Osteocyte (in vitro differentiated cells): ENCODE measurements around the gene TMEM248. TPM values are rescaled to one million over a fixed set of nuclear protein-coding genes. Genes with fewer than 3 reads are reported as not detected.

Experiments
- DNase-seq: peaks from one replicate; pipeline ENCODE4 v3.0.0; 2021; ENCODE audit warnings: mixed read lengths; ENCODE audit not compliant: unreplicated experiment; ENCODE audit errors: extremely low spot score
- H3K27ac Mint-ChIP-seq: one replicate; pipeline ENCODE4 v1.8.0; 2021; ENCODE audit warnings: mild to moderate bottlenecking, mixed read lengths; ENCODE audit not compliant: unreplicated experiment
- H3K27me3 Mint-ChIP-seq: one replicate; pipeline ENCODE4 v1.8.0; 2021; ENCODE audit warnings: mixed read lengths; ENCODE audit not compliant: unreplicated experiment
- H3K36me3 Mint-ChIP-seq: one replicate; pipeline ENCODE4 v1.8.0; 2021; ENCODE audit warnings: mixed read lengths; ENCODE audit not compliant: unreplicated experiment
- H3K4me1 Mint-ChIP-seq: one replicate; pipeline ENCODE4 v1.8.0; 2021; ENCODE audit warnings: mixed read lengths; ENCODE audit not compliant: unreplicated experiment
- H3K4me3 Mint-ChIP-seq: one replicate; pipeline ENCODE4 v1.8.0; 2021; ENCODE audit warnings: mild to moderate bottlenecking, moderate library complexity, mixed read lengths; ENCODE audit not compliant: unreplicated experiment
- H3K9me3 Mint-ChIP-seq: one replicate; pipeline ENCODE4 v1.8.0; 2021; ENCODE audit warnings: mixed read lengths; ENCODE audit not compliant: unreplicated experiment
- total RNA-seq: library from RNA; stranded (reverse); gene quantifications from 2 replicates; pipeline ENCODE4 v1.2.1, GENCODE V29; 2021
- TF ChIP-seq, protein P1 (sequence below): fragments of 200-600 bp; sonication (generic); IDR thresholded peaks from 2 replicates; pipeline ENCODE4 v1.5.0; 2021; ENCODE audit warnings: antibody characterized with exemption, mild to moderate bottlenecking, moderate library complexity

The TMEM248 gene
- total RNA-seq, 1 donor from 2014 or later: 104 TPM

GRCh38 chr7:66928388-66928787 is 7.4 kb downstream of the TMEM248 start:
- no peak overlapping the region for H3K27ac Mint-ChIP-seq

DNA sequence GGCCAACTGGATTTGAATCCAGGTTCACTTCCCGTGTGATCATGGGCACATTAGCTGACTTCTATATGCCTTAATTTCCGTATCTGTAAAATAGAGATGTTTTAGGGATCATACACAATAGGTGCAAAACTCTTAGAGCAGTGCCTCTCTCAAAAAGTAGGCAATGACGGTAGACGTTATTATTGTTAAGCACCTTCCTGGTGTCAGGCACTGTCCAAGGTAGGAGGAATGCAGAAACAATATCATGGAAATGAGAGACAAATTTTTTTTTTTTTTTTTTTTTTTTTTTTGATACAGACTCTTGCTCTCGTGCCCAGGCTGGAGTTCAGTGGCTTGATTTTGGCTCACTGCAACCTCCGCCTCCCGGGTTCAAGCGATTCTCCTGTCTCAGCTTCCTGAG is 8.1 kb downstream of the TMEM248 start:
- TF ChIP-seq, protein P1, sequence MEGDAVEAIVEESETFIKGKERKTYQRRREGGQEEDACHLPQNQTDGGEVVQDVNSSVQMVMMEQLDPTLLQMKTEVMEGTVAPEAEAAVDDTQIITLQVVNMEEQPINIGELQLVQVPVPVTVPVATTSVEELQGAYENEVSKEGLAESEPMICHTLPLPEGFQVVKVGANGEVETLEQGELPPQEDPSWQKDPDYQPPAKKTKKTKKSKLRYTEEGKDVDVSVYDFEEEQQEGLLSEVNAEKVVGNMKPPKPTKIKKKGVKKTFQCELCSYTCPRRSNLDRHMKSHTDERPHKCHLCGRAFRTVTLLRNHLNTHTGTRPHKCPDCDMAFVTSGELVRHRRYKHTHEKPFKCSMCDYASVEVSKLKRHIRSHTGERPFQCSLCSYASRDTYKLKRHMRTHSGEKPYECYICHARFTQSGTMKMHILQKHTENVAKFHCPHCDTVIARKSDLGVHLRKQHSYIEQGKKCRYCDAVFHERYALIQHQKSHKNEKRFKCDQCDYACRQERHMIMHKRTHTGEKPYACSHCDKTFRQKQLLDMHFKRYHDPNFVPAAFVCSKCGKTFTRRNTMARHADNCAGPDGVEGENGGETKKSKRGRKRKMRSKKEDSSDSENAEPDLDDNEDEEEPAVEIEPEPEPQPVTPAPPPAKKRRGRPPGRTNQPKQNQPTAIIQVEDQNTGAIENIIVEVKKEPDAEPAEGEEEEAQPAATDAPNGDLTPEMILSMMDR: no peak
- no peaks in the 10 kb centered on the region for H3K9me3 Mint-ChIP-seq
- no peak overlapping the region for H3K4me3 Mint-ChIP-seq
- DNase-seq: no peak
- no peaks in the 10 kb centered on the region for H3K27me3 Mint-ChIP-seq
- peaks cover 22% of the 10 kb centered on the region for H3K4me1 Mint-ChIP-seq
- H3K27ac Mint-ChIP-seq: no peak overlapping the region
- peaks cover 11% of the 10 kb centered on the region for H3K36me3 Mint-ChIP-seq

More at GRCh38 chr7:66928388-66928787, 7.4 kb downstream of the TMEM248 start:
- no peaks in the 10 kb centered on the region for H3K27me3 Mint-ChIP-seq
- no peak for DNase-seq
- TF ChIP-seq, protein P1: no peak
- H3K36me3 Mint-ChIP-seq: peaks cover 11% of the 10 kb centered on the region
- H3K9me3 Mint-ChIP-seq: no peaks in the 10 kb centered on the region
- peaks cover 20% of the 10 kb centered on the region for H3K4me1 Mint-ChIP-seq
- H3K4me3 Mint-ChIP-seq: no peak overlapping the region

- Mint-ChIP-seq H3K4me3 (no peak overlapping the region), H3K27ac (no peak overlapping the region), H3K9me3 (no peaks in the 10 kb centered on the region), H3K27me3 (no peaks in the 10 kb centered on the region), H3K4me1 (peaks cover 22% of the 10 kb centered on the region), H3K36me3 (peaks cover 11% of the 10 kb centered on the region)
- TF ChIP-seq, protein P1: no peak
- DNase-seq: no peak
Measured at GRCh38 chr7:66929935-66930334, 8.9 kb downstream of the TMEM248 start.

- no peaks in the 10 kb centered on the region for H3K27me3 Mint-ChIP-seq
- H3K27ac Mint-ChIP-seq: no peak overlapping the region
- H3K4me3 Mint-ChIP-seq: no peak overlapping the region
- H3K9me3 Mint-ChIP-seq: no peaks in the 10 kb centered on the region
- H3K36me3 Mint-ChIP-seq: peaks cover 9% of the 10 kb centered on the region
- TF ChIP-seq, protein P1: no peak
- peaks cover 21% of the 10 kb centered on the region for H3K4me1 Mint-ChIP-seq
- no peak for DNase-seq
Measured at GRCh38 chr7:66930341-66930740, 9.3 kb downstream of the TMEM248 start.

- H3K27me3 Mint-ChIP-seq: no peaks in the 10 kb centered on the region
- peaks cover 17% of the 10 kb centered on the region for H3K4me1 Mint-ChIP-seq
- H3K36me3 Mint-ChIP-seq: peaks cover 8% of the 10 kb centered on the region
- TF ChIP-seq, protein P1: no peak
- peaks cover 8% of the 10 kb centered on the region for H3K9me3 Mint-ChIP-seq
- no peak overlapping the region for H3K4me3 Mint-ChIP-seq
- no peak for DNase-seq
- H3K27ac Mint-ChIP-seq: no peak overlapping the region
Measured at GRCh38 chr7:66933469-66933868, 12.4 kb downstream of the TMEM248 start.
